K562 (cell line): ENCODE results near the gene IRF2. TPM values are rescaled to one million over a fixed set of nuclear protein-coding genes. Genes with fewer than 3 reads are reported as not detected.

ENCODE experiments used
- ATAC-seq: fragments of 200-7000 bp; cut with Tn5 transposase; 3 replicates; pipeline ENCODE4 v1.9.1; 2020; ENCODE audit warnings: moderate library complexity
- BruUV-seq: library from RNA; stranded (reverse); fragments of 400-500 nt; replicated peaks from 2 replicates; lab custom pipeline; 2021; lab: Mats Ljungman, UMichigan
- CTCF ChIA-PET: fragments of 300-600 bp; formaldehyde crosslinking; extraction: SDS; loops from one replicate; lab custom pipeline; 2021; ENCODE audit warnings: low intra/inter-chr PET ratio; lab: Yijun Ruan, JAX
- POLR2A ChIA-PET: fragments of 300-600, 350-650 bp; sonication (Branson Sonifier 250); formaldehyde crosslinking; extraction: SDS; loops from one replicate; lab custom pipeline; 2021; ENCODE audit warnings: antibody characterized with exemption, inconsistent platforms; lab: Yijun Ruan, JAX
- DNase-seq, 4 experiments: peaks; one replicate each; pipeline versions ENCODE4 v3.0.0 to v3.0.0-alpha.2; 2011 to 2018; ENCODE audit warnings: low spot score in 3 of 4, mixed read lengths in 3 of 4; ENCODE audit errors: extremely low read depth in 1 of 4
- FAIRE-seq: peaks from 2 replicates; lab custom pipeline; 2011; peaks lifted over from hg19 to GRCh38; lab: Jason Lieb, UNC
- H2AFZ ChIP-seq: 2 replicates; pipeline ENCODE4 v1.6.0; 2011; ENCODE audit warnings: low read depth, low read length, control low read depth, inconsistent platforms
- H3K27ac ChIP-seq: fragments of 200-600 bp; 3 replicates; pipeline ENCODE4 v1.8.0; 2011; ENCODE audit warnings: low read depth, mild to moderate bottlenecking, control low read depth, inconsistent platforms, low read length, moderate library complexity, mixed read lengths; ENCODE audit errors: extremely low read depth
- H3K27me3 ChIP-seq, 2 experiments: fragments of 300-600 bp in 1 of 2; 2 replicates in 1 of 2; 3 replicates in 1 of 2; pipeline versions ENCODE4 v1.6.0 to v1.8.0; 2011; ENCODE audit warnings: inconsistent platforms in 2 of 2, low read length in 2 of 2, mild to moderate bottlenecking in 1 of 2, mixed read lengths in 1 of 2, moderate library complexity in 1 of 2; ENCODE audit not compliant: control insufficient read depth in 2 of 2, insufficient read depth in 2 of 2
- H3K36me3 ChIP-seq: fragments of 300-600 bp; 3 replicates; pipeline ENCODE4 v1.8.0; 2011; ENCODE audit warnings: mild to moderate bottlenecking, low read length, inconsistent platforms; ENCODE audit not compliant: control insufficient read depth, insufficient read depth
- H3K4me1 ChIP-seq, 2 experiments: fragments of 200-600 bp in 1 of 2; replicated peaks in 1 of 2; 2 replicates in 1 of 2; 3 replicates in 1 of 2; pipeline versions ENCODE4 v1.5.1 to v1.8.0; 2011; ENCODE audit warnings: inconsistent platforms in 2 of 2, low read length in 2 of 2, mild to moderate bottlenecking in 1 of 2, mixed read lengths in 1 of 2, moderate library complexity in 1 of 2; ENCODE audit not compliant: control insufficient read depth in 2 of 2, insufficient read depth in 2 of 2
- H3K4me2 ChIP-seq: 2 replicates; pipeline ENCODE4 v1.6.1; 2011; ENCODE audit warnings: low read length, control low read depth, inconsistent platforms, mixed read lengths; ENCODE audit not compliant: insufficient read depth
- H3K4me3 ChIP-seq: fragments of 200-600 bp; sonication (generic), shearing (Covaris generic); 2 replicates; pipeline ENCODE4 v1.5.1; 2016; ENCODE audit warnings: control low read depth, inconsistent platforms
- H3K79me2 ChIP-seq: fragments of 200-600 bp; 3 replicates; pipeline ENCODE4 v1.8.0; 2011; ENCODE audit warnings: low read length, inconsistent platforms; ENCODE audit not compliant: control insufficient read depth, insufficient read depth
- H3K9ac ChIP-seq, 2 experiments: 2 replicates each; pipeline versions ENCODE4 v1.6.0 to v1.6.1; 2011; ENCODE audit warnings: low read depth in 2 of 2, low read length in 2 of 2, control low read depth in 1 of 2, inconsistent platforms in 1 of 2, mild to moderate bottlenecking in 1 of 2, mixed read lengths in 1 of 2; ENCODE audit not compliant: insufficient read depth in 1 of 2
- H3K9me1 ChIP-seq: one replicate; pipeline ENCODE4 v1.6.0; 2011; ENCODE audit warnings: inconsistent platforms, mild to moderate bottlenecking, low read length, moderate library complexity; ENCODE audit not compliant: control insufficient read depth, insufficient read depth
- H3K9me3 ChIP-seq: replicated peaks from 2 replicates; pipeline ENCODE4 v1.5.1; 2011; ENCODE audit warnings: low read depth, low read length, inconsistent platforms; ENCODE audit not compliant: control insufficient read depth, insufficient read depth
- H4K20me1 ChIP-seq: replicated peaks from 2 replicates; pipeline ENCODE4 v1.6.1; 2011; ENCODE audit warnings: low read length, inconsistent platforms, mixed read lengths; ENCODE audit not compliant: control insufficient read depth, insufficient read depth
- DDX20 ChIP-seq: fragments of 450-650 bp; IDR thresholded peaks from 2 replicates; pipeline ENCODE4 v1.6.1; 2016; ENCODE audit warnings: missing genetic modification characterization, low read depth, mild to moderate bottlenecking, missing compliant biosample characterization, moderate library complexity
- GTF2A2 ChIP-seq: IDR thresholded peaks from 2 replicates; pipeline ENCODE4 v1.6.1; 2016; ENCODE audit warnings: mild to moderate bottlenecking, missing genetic modification characterization, missing compliant biosample characterization
- GTF3C2 ChIP-seq: IDR thresholded peaks from 3 replicates; pipeline ENCODE4 v1.6.1; 2011; ENCODE audit warnings: borderline replicate concordance, mild to moderate bottlenecking, moderate library complexity; ENCODE audit not compliant: insufficient read length; ENCODE audit errors: extremely low read depth
- KLF10 ChIP-seq: fragments of 250-450 bp; sonication (Bioruptor Pico); IDR thresholded peaks from 2 replicates; pipeline ENCODE4 v1.6.1; 2021; ENCODE audit warnings: matching md5 sums
- MAFF ChIP-seq: IDR thresholded peaks from 2 replicates; pipeline ENCODE4 v1.6.1; 2012; ENCODE audit warnings: low read length, improper control_type of control experiment
- MCM2 ChIP-seq: fragments of 450-650 bp; IDR thresholded peaks from 2 replicates; pipeline ENCODE4 v1.6.1; 2017; ENCODE audit warnings: low read depth, mild to moderate bottlenecking
- NFIC ChIP-seq: fragments of 450-650 bp; IDR thresholded peaks from 2 replicates; pipeline ENCODE4 v1.6.1; 2017; ENCODE audit warnings: mild to moderate bottlenecking, inconsistent platforms
- PATZ1 ChIP-seq: fragments of 250-450 bp; sonication (Bioruptor Pico); IDR thresholded peaks from 2 replicates; pipeline ENCODE4 v1.5.0; 2020; ENCODE audit warnings: mild to moderate bottlenecking, borderline replicate concordance
- PREB ChIP-seq: sonication (generic); formaldehyde crosslinking; IDR thresholded peaks from 2 replicates; pipeline ENCODE4 v1.8.1; 2023; ENCODE audit warnings: mild to moderate bottlenecking, missing genetic modification reagents
- PRMT5 ChIP-seq: sonication (generic); formaldehyde crosslinking; IDR thresholded peaks from 2 replicates; pipeline ENCODE4 v1.5.0; 2020; ENCODE audit warnings: missing genetic modification reagents
- SMARCA5 ChIP-seq: fragments of 450-650 bp; IDR thresholded peaks from 2 replicates; pipeline ENCODE4 v1.6.1; 2016
- TBP ChIP-seq: optimal IDR thresholded peaks from 2 replicates; pipeline ENCODE3; 2011; ENCODE audit warnings: low read depth, low read length, improper control_type of control experiment
- XRCC4 ChIP-seq: IDR thresholded peaks from one replicate; pipeline ENCODE4 v1.6.1; 2011; ENCODE audit not compliant: insufficient read depth, insufficient read length; ENCODE audit errors: extremely low read depth
- ZEB2 ChIP-seq: fragments of 450-650 bp; IDR thresholded peaks from 2 replicates; pipeline ENCODE4 v1.6.1; 2016
- ZNF232 ChIP-seq: sonication (generic); formaldehyde crosslinking; IDR thresholded peaks from 2 replicates; pipeline ENCODE4 v1.8.0; 2022; ENCODE audit warnings: mild to moderate bottlenecking, missing genetic modification reagents
- WGBS: fragments of 100-300 bp; shearing (Covaris generic); methylation state at CpG from one replicate; pipeline ENCODE4 v1.1.6; 2016; ENCODE audit warnings: low coverage, mixed read lengths; ENCODE audit not compliant: insufficient coverage; ENCODE audit errors: missing lambda C conversion rate; 5-methylcytosine and 5-hydroxymethylcytosine counted together
- in situ Hi-C: fragments of 300-500 bp; cut with MboI; formaldehyde crosslinking; loops from 4 replicates; pipeline ENCODE4 v1.15.0; 2018; ENCODE audit warnings: inconsistent platforms, mixed read lengths
- intact Hi-C: fragments of 100-400 bp; cut with micrococcal nuclease; formaldehyde crosslinking; loops from 2 replicates; pipeline ENCODE4 v1.14.2; 2022
- polyA plus RNA-seq, 8 experiments: library from polyadenylated mRNA; depleted of rRNA in 4 of 8; stranded (reverse) in 5 of 8; unstranded in 3 of 8; fragments of >200 nt; fragmentation: Nextera tagmentation in 2 of 8; fragmentation: Illumina TruSeq in 1 of 8; extraction: Ambion mirVana in 2 of 8; extraction: Trizol in 1 of 8; gene quantifications; 2 replicates each; pipeline versions ENCODE4 v1.2.1 to v1.2.3, GENCODE V29; 2011 to 2014; ENCODE audit warnings: inconsistent platforms in 1 of 8, missing spikeins in 1 of 8
- total RNA-seq, 7 experiments: library from RNA; depleted of rRNA in 6 of 7; stranded (reverse); fragments of >200 nt in 6 of 7; fragmentation: Illumina TruSeq in 2 of 7; extraction: Trizol in 2 of 7; gene quantifications; 2 replicates each; pipeline versions ENCODE4 v1.2.1 to v1.2.3, GENCODE V29; 2011 to 2021; ENCODE audit warnings: low replicate concordance in 1 of 7
- TF ChIP-seq, protein P1 (sequence below): fragments of 450-650 bp; formaldehyde crosslinking; IDR thresholded peaks from 2 replicates; pipeline ENCODE4 v1.4.0; 2022; ENCODE audit warnings: mild to moderate bottlenecking, moderate library complexity
- TF ChIP-seq, protein P2 (sequence below): fragments of 450-650 bp; formaldehyde crosslinking; IDR thresholded peaks from 2 replicates; pipeline ENCODE4 v1.4.0; 2022; ENCODE audit warnings: missing genetic modification characterization

Gene IRF2
- total and polyA plus RNA-seq, 9 of the 15 experiments (the other 6 are each of a cell fraction or from before 2014, with no cell fraction given) = 7.1 to 17.1 (median 11.3) TPM

DNA sequence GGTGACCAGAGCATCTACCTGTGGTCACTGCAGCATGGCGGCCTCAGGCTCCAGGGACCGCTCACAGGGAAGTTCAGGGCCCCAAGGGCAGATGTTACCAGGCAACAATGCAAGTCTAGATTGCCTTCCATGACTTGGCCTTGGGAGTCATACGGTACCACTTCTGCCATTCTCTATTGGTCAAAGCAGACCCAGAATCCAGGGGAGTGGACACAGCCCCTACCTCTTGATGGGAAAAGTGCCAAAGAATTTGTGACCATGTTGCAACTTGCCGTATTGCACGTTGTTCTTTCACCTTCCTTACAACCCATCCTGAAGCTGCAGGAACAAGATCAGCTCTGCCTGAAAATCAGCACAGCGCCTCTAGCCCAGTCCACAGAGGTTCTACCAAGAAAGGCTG is 111.1 kb downstream of the IRF2 start:
- intact Hi-C loops = no loop called here
- DNase-seq = no peak
- Histone ChIP-seq H3K9me1 (no peaks in the 10 kb centered on the region), H3K27me3 (no peaks in the 10 kb centered on the region), H3K79me2 (no peaks in the 10 kb centered on the region), H3K4me3 (no peak overlapping the region), H3K36me3 (no peaks in the 10 kb centered on the region), H3K9me3 (no peaks in the 10 kb centered on the region), H3K27ac (no peak overlapping the region), H2AFZ (no peak overlapping the region), H3K4me2 (no peak overlapping the region), H3K9ac (no peak overlapping the region), H4K20me1 (no peaks in the 10 kb centered on the region), H3K4me1 (peaks cover 0 to 12% of the 10 kb centered on the region in 2 experiments; a peak in 2 of 5 replicates)
- no peak for FAIRE-seq
- ATAC-seq = no peak
- in situ Hi-C loops = no loop called here
- no TSS peak for BruUV-seq
- POLR2A ChIA-PET = no interaction called here
- CTCF ChIA-PET = no interaction called here
- no peak for TF ChIP-seq MAFF
- no peak for TF ChIP-seq GTF2A2 (tag)
- TF ChIP-seq, protein P1, sequence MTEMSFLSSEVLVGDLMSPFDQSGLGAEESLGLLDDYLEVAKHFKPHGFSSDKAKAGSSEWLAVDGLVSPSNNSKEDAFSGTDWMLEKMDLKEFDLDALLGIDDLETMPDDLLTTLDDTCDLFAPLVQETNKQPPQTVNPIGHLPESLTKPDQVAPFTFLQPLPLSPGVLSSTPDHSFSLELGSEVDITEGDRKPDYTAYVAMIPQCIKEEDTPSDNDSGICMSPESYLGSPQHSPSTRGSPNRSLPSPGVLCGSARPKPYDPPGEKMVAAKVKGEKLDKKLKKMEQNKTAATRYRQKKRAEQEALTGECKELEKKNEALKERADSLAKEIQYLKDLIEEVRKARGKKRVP (CRISPR knock-in tag) = no peak
- TF ChIP-seq SMARCA5 = no peak
- no peak for TF ChIP-seq XRCC4
- no peak for TF ChIP-seq PATZ1 (CRISPR knock-in tag)
- TF ChIP-seq PREB (CRISPR knock-in tag) = no peak
- TF ChIP-seq NFIC = no peak
- TF ChIP-seq DDX20 (tag) = no peak
- TF ChIP-seq KLF10 (CRISPR knock-in tag) = no peak
- no peak for TF ChIP-seq ZEB2
- TF ChIP-seq GTF3C2 = no peak
- TF ChIP-seq ZNF232 (CRISPR knock-in tag) = no peak
- no peak for TF ChIP-seq PRMT5
- TF ChIP-seq TBP = no peak
- no peak for TF ChIP-seq MCM2
- TF ChIP-seq, protein P2, sequence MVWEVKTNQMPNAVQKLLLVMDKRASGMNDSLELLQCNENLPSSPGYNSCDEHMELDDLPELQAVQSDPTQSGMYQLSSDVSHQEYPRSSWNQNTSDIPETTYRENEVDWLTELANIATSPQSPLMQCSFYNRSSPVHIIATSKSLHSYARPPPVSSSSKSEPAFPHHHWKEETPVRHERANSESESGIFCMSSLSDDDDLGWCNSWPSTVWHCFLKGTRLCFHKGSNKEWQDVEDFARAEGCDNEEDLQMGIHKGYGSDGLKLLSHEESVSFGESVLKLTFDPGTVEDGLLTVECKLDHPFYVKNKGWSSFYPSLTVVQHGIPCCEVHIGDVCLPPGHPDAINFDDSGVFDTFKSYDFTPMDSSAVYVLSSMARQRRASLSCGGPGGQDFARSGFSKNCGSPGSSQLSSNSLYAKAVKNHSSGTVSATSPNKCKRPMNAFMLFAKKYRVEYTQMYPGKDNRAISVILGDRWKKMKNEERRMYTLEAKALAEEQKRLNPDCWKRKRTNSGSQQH (CRISPR knock-in tag) = no peak
- 60% methylated on average over 6 of the region's 6 CpGs for WGBS
